GM18519 (cell line): ENCODE measurements around the gene P4HB.
A peak's percentile ranks its signal among the peaks of the same experiment; 100 is the strongest.

ENCODE experiments used
- ATAC-seq: cut with Tn5 transposase; IDR thresholded peaks from one replicate; pipeline ENCODE4 v1.9.1; 2021; ENCODE audit warnings: mild to moderate bottlenecking, moderate library complexity; ENCODE audit not compliant: unreplicated experiment, low FRiP score

P4HB gene

GRCh38 chr17:81859906-81860755 is at the start of gene P4HB:
P4HB (minus strand) TSS chr17:81860535; CDS start chr17:81860471, 64 bp downstream.
- peak; percentile 59 for ATAC-seq

- ATAC-seq = no peak
These were observed 48.9 kb upstream of the P4HB start for GRCh38 chr17:81909231-81909630.

- no peak for ATAC-seq
These were observed 48.5 kb upstream of the P4HB start for GRCh38 chr17:81908793-81909192.

GRCh38 chr17:81907219-81908145 is 47.1 kb upstream of the P4HB start:
- ATAC-seq = no peak

- ATAC-seq = no peak
These were observed 46.3 kb upstream of the P4HB start for GRCh38 chr17:81906476-81907218.

- ATAC-seq = no peak
These were observed 45.7 kb upstream of the P4HB start for GRCh38 chr17:81905993-81906392.

- ATAC-seq = no peak
These were observed 45.1 kb upstream of the P4HB start for GRCh38 chr17:81905424-81905875.

- ATAC-seq = no peak
These were observed 44.5 kb upstream of the P4HB start for GRCh38 chr17:81904600-81905423.

- ATAC-seq = no peak
These were observed 43.7 kb upstream of the P4HB start for GRCh38 chr17:81903896-81904599.

- ATAC-seq = no peak
These were observed 43.1 kb upstream of the P4HB start for GRCh38 chr17:81903415-81903831.

- ATAC-seq = no peak
These were observed 42.5 kb upstream of the P4HB start for GRCh38 chr17:81902653-81903414.

- no peak for ATAC-seq
These were observed 41.8 kb upstream of the P4HB start, which contains the start of gene NPB for GRCh38 chr17:81902023-81902652. NPB (plus strand) TSS chr17:81902238; CDS start chr17:81902278, 40 bp downstream.

- ATAC-seq = no peak
These were observed 41.1 kb upstream of the P4HB start for GRCh38 chr17:81901167-81902022.

- ATAC-seq = no peak
These were observed 40.0 kb upstream of the P4HB start for GRCh38 chr17:81900181-81900820.

GRCh38 chr17:81899514-81900166 is 39.3 kb upstream of the P4HB start:
- ATAC-seq = no peak

- ATAC-seq = no peak
These were observed 38.5 kb upstream of the P4HB start for GRCh38 chr17:81898885-81899284.
